ENCODE results near the gene MLN.

DNA sequence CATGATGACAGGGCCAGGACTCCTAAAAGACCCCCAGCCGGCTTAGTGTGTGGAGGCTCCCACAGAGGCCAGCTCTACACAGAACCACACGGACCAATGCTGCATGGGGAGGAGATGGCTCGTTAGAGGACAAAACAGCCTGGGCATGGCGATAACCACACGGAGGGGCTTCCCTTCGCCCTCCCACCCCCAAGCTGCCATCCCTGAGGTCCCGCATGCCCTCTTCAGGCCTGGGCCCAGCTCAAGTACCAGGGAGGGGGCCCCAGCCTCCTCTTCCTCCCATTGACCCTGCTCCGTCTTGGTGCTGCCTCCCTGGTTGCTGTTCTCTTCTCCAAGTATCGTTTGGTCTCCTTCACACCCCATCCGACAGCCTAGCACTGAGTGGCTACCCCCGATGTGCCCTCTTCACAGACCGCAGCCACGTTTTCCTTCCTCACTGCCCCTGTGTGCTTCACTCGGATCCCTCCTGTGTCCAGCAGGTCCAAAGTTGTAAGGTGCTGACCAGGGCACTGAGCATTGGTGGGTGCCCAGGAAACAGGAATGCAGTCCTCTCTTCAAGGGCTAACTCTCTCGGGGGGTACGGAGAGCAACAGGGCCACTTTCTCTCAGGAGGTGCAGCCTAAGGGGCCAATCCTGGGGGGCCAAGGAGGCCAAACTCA, 9.6 kb upstream of the MLN start:
- TF ChIP-seq, protein P1, sequence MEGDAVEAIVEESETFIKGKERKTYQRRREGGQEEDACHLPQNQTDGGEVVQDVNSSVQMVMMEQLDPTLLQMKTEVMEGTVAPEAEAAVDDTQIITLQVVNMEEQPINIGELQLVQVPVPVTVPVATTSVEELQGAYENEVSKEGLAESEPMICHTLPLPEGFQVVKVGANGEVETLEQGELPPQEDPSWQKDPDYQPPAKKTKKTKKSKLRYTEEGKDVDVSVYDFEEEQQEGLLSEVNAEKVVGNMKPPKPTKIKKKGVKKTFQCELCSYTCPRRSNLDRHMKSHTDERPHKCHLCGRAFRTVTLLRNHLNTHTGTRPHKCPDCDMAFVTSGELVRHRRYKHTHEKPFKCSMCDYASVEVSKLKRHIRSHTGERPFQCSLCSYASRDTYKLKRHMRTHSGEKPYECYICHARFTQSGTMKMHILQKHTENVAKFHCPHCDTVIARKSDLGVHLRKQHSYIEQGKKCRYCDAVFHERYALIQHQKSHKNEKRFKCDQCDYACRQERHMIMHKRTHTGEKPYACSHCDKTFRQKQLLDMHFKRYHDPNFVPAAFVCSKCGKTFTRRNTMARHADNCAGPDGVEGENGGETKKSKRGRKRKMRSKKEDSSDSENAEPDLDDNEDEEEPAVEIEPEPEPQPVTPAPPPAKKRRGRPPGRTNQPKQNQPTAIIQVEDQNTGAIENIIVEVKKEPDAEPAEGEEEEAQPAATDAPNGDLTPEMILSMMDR (IDR thresholded peaks at IDR 0.05), result no peak
- no peak for TF ChIP-seq POLR2A (IDR thresholded peaks at IDR 0.05)

Measured in Peyer's patch (tissue), 4 donors.